Adrenal gland (tissue), 12 donors: ENCODE results near the gene CCDC27. TPM values are rescaled to one million over a fixed set of nuclear protein-coding genes. Genes with fewer than 3 reads are reported as not detected.

Experiments
- DNase-seq, 7 donors: peaks; one replicate each; pipeline ENCODE4 v3.0.0-alpha.2; 2019 to 2020
- H3K27ac ChIP-seq, 5 donors: fragments of 200-600 bp; sonication (generic) in 4 of 5; 1 replicate in 3 of 5; 2 replicates in 2 of 5; pipeline versions ENCODE4 v1.5.1 to v1.8.0; 2016 to 2020; ENCODE audit warnings: mild to moderate bottlenecking in 1 of 5
- H3K27me3 ChIP-seq: fragments of 200-600 bp; 2 replicates; pipeline ENCODE4 v1.8.0; 2021
- H3K36me3 ChIP-seq, 2 donors: fragments of 200-600 bp; replicated peaks in 1 of 2; 1 replicate in 1 of 2; 2 replicates in 1 of 2; pipeline versions ENCODE4 v1.5.1 to v1.8.0; 2018 to 2022
- H3K4me1 ChIP-seq, 2 donors: fragments of 200-600 bp; replicated peaks in 1 of 2; 1 replicate in 1 of 2; 2 replicates in 1 of 2; pipeline versions ENCODE4 v1.5.1 to v1.8.0; 2018 to 2021
- H3K4me3 ChIP-seq, 4 donors: fragments of 200-600 bp; sonication (generic) in 3 of 4; one replicate each; pipeline ENCODE4 v1.5.1; 2016 to 2018
- H3K9me3 ChIP-seq, 3 donors: fragments of 200-600 bp; sonication (generic) in 1 of 3; replicated peaks in 1 of 3; 1 replicate in 2 of 3; 2 replicates in 1 of 3; pipeline versions ENCODE4 v1.5.1 to v1.8.0; 2016 to 2021
- POLR2A ChIP-seq, 2 donors: fragments of 450-650 bp; IDR thresholded peaks; one replicate each; pipeline ENCODE4 v1.6.1; 2017; ENCODE audit warnings: antibody characterized with exemption in 2 of 2, mild to moderate bottlenecking in 2 of 2, moderate library complexity in 1 of 2
- WGBS, 4 donors: extraction: QIAGEN DNeasy Blood & Tissue Kit in 2 of 4; methylation state at CpG; one replicate each; pipeline versions ENCODE4 v1.1.5 to v1.1.7; 2013 to 2017; 5-methylcytosine and 5-hydroxymethylcytosine counted together
- intact Hi-C, 2 donors: fragments of 100-400 bp; cut with DNase I; formaldehyde crosslinking; loops; one replicate each; pipeline versions ENCODE4 v1.14.1 to v1.15.0; 2022 to 2023
- polyA plus RNA-seq, 3 donors: library from polyadenylated mRNA; stranded (reverse); fragments of 200-250 nt in 2 of 3; fragments of 350-450 nt in 1 of 3; fragmentation: Illumina TruSeq in 1 of 3; extraction: RNeasy Lipid Tissue Mini Kit (QIAGEN cat#74804) in 1 of 3; gene quantifications; one replicate each; pipeline ENCODE4 v1.2.3, GENCODE V29; 2013 to 2014
- total RNA-seq, 9 donors: library from RNA; depleted of rRNA in 4 of 9; stranded (reverse); fragments of >200 nt in 4 of 9; fragments of 120-200 nt in 1 of 9; fragmentation: NEBNext Ultra II Directional in 1 of 9; extraction: Animal tissue kit (Norgen Biotek cat#: 25700) in 1 of 9; gene quantifications; one replicate each; pipeline versions ENCODE4 v1.1.0 to v1.2.4, GENCODE V29; 2013 to 2023
- TF ChIP-seq, protein P1 (sequence below), 6 experiments: fragments of 450-650 bp in 4 of 6; fragments of 200-600 bp in 2 of 6; sonication (generic) in 1 of 6; IDR thresholded peaks; 1 replicate in 5 of 6; 2 replicates in 1 of 6; pipeline versions ENCODE4 v1.5.1 to v1.8.0; 2016 to 2021; ENCODE audit warnings: antibody characterized with exemption in 6 of 6, mild to moderate bottlenecking in 2 of 6, moderate library complexity in 1 of 6
- donor health status: healthy with polysubstance abuse.
- donor health status: Bipolar disorder and iron deficiency.
- donor health status: DM: yes; HTN: yes; CAD: no.
- donor health status: DM: no; HTN: no; CAD: no.
- donor health status: DM: no; HTN: no; CAD: no.
- donor health status: DM: yes; HTN: yes; CAD: no.

Gene CCDC27
- total and polyA plus RNA-seq, 12 donors, result not detected

DNA sequence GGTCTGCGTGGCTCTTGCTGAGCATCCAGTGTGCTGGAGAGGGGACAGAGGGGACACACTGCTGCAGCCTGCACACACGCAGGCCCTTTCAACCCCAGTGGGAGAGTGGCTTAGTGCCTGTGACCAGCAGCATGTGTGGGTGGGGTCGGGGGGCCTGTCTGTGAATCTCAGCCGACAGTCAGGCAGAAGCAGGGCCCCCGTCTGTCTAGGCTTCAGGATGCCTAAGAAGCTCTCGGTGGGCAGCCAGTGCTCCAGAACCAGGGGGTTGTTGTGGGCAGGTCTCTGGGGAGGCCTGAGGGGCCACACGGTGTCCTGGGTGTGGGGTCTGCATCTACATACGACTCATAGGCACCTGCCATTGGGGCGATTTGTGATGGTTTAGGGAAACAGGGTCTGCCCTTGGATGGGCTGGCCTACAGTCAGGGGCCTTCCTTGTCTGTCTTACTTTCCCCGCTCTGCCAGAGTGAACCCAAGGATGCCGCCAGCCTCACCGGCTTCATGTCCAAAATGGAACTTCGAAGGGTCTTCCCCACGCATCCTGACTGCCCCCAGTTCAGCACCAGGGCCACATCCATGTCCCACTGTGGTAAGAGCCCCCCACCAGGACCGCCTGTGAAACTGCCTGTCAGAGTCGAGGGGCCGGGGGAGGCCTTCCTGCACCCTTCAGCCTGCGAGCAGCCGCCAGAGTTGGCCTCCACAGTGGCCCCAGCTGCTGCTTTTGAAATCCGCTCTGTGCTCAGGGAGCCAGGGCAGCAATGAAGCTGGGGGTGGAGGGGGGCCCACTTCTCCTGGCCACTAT, 1.6 kb downstream of the CCDC27 start:
- intact Hi-C loops, result no loop called here
- no peaks in the 10 kb centered on the region for H3K36me3 ChIP-seq
- H3K27ac ChIP-seq, result no peak overlapping the region
- peaks cover 4% of the 10 kb centered on the region for H3K27me3 ChIP-seq
- H3K4me1 ChIP-seq, result no peaks in the 10 kb centered on the region
- TF ChIP-seq, protein P1, sequence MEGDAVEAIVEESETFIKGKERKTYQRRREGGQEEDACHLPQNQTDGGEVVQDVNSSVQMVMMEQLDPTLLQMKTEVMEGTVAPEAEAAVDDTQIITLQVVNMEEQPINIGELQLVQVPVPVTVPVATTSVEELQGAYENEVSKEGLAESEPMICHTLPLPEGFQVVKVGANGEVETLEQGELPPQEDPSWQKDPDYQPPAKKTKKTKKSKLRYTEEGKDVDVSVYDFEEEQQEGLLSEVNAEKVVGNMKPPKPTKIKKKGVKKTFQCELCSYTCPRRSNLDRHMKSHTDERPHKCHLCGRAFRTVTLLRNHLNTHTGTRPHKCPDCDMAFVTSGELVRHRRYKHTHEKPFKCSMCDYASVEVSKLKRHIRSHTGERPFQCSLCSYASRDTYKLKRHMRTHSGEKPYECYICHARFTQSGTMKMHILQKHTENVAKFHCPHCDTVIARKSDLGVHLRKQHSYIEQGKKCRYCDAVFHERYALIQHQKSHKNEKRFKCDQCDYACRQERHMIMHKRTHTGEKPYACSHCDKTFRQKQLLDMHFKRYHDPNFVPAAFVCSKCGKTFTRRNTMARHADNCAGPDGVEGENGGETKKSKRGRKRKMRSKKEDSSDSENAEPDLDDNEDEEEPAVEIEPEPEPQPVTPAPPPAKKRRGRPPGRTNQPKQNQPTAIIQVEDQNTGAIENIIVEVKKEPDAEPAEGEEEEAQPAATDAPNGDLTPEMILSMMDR (IDR thresholded peaks at IDR 0.05), result no peak
- no peak for TF ChIP-seq POLR2A (IDR thresholded peaks at IDR 0.05)
- no peak for DNase-seq
- no peaks in the 10 kb centered on the region for H3K9me3 ChIP-seq
- WGBS, 4 donors, result 75 to 82% (median 77%) methylated on average over 8 to 20 of the region's 20 CpGs
- H3K4me3 ChIP-seq, result no peak overlapping the region

DNA sequence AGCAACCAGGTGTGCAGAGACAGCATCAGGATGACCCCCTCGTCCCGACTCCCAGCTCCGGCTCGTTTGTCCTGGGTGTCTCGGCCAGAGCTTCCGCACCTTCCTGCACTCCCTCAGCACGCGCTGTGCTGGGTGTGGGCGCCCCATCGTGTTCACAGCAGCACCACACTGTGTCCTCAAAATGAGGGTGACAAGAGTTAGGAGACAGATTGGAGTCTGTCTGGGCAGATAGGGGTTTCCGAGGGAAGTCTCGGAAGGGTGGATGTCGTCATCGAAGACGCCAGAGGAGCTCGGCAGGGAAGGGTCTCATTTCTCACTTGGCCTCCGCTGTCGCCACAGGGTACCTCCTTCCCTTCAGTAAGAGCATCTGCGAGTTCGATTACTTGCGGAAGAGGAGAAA, 4.1 kb downstream of the CCDC27 start:
- H3K27me3 ChIP-seq, result peaks cover 10% of the 10 kb centered on the region
- no peak for TF ChIP-seq POLR2A (IDR thresholded peaks at IDR 0.05)
- TF ChIP-seq, protein P1 (IDR thresholded peaks at IDR 0.05), result no peak
- intact Hi-C loops, result no loop called here
- no peaks in the 10 kb centered on the region for H3K36me3 ChIP-seq
- 71 to 82% (median 78%) methylated on average over 18 to 21 of the region's 21 CpGs for WGBS, 4 donors
- H3K4me1 ChIP-seq, result no peaks in the 10 kb centered on the region
- no peak overlapping the region for H3K27ac ChIP-seq
- no peaks in the 10 kb centered on the region for H3K9me3 ChIP-seq
- no peak overlapping the region for H3K4me3 ChIP-seq
- no peak for DNase-seq

DNA sequence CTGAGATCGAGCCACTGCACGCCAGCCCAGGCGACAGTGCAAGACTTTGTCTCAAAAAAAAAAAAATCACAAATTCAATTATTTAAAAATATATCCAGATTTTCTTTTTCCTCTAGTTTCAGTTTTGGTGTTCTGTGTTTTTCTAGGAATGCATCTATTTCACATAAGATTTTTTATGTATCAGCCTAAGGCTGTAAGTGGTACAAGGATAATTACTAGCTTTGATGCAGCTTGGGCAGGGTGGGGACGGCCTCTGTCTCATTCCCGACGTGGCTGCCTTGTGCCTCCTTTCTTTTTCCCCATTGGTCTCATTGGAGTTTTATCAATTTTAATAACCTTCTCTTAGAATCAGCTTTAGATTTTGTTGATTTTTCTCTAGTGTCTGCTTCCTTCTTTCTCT, 6.9 kb downstream of the CCDC27 start:
- H3K4me1 ChIP-seq, result no peaks in the 10 kb centered on the region
- no peak for DNase-seq
- no peak overlapping the region for H3K27ac ChIP-seq
- intact Hi-C loops, result no loop called here
- H3K36me3 ChIP-seq, result no peaks in the 10 kb centered on the region
- no peaks in the 10 kb centered on the region for H3K9me3 ChIP-seq
- H3K4me3 ChIP-seq, result no peak overlapping the region
- 77 to 87% (median 80%) methylated on average over 6 of the region's 6 CpGs for WGBS, 4 donors
- peaks cover 17% of the 10 kb centered on the region for H3K27me3 ChIP-seq
- TF ChIP-seq POLR2A (IDR thresholded peaks at IDR 0.05), result no peak
- TF ChIP-seq, protein P1 (IDR thresholded peaks at IDR 0.05), result no peak

DNA sequence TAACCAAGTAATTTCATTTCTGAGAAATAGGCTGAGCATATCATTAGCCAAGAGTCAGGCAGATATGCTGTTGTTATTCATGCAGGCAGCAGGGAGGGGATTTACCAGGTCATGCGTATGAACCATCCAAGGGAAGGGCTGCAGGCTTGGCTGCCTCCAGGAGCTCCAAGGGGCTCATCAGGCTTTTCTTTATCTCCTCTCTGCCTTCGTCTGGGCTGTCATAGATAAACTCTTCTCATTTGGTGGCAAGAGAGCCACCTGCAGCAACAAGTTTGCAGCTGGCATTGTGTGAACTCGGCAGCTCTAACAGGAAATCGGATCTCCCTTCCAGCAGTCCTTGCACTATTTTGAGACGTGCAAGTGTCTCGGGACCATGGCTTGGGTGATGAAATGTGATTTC, 7.5 kb downstream of the CCDC27 start:
- H3K4me1 ChIP-seq, result no peaks in the 10 kb centered on the region
- no peak overlapping the region for H3K27ac ChIP-seq
- H3K27me3 ChIP-seq, result peaks cover 13% of the 10 kb centered on the region
- no peak for DNase-seq
- TF ChIP-seq, protein P1 (IDR thresholded peaks at IDR 0.05), result no peak
- no peak for TF ChIP-seq POLR2A (IDR thresholded peaks at IDR 0.05)
- 49 to 77% (median 64%) methylated on average over 6 of the region's 6 CpGs for WGBS, 4 donors
- no peaks in the 10 kb centered on the region for H3K36me3 ChIP-seq
- H3K9me3 ChIP-seq, result no peaks in the 10 kb centered on the region
- intact Hi-C loops, result no loop called here
- no peak overlapping the region for H3K4me3 ChIP-seq
